SK-N-SH (cell line): ENCODE results near the gene ADD2. TPM values are rescaled to one million over a fixed set of nuclear protein-coding genes. Genes with fewer than 3 reads are reported as not detected.

Experiments used
- CTCF ChIA-PET: fragments of 300-600, 350-600 bp; formaldehyde crosslinking; extraction: SDS; loops from one replicate; lab custom pipeline; 2021; lab: Yijun Ruan, JAX
- POLR2A ChIA-PET: fragments of 350-600 bp; sonication (Branson Sonifier 250); formaldehyde crosslinking; extraction: SDS; loops from one replicate; lab custom pipeline; 2020; ENCODE audit warnings: antibody characterized with exemption, inconsistent platforms; lab: Yijun Ruan, JAX
- DNase-seq: peaks from one replicate; pipeline ENCODE4 v3.0.0; 2012
- H2AFZ ChIP-seq: fragments of 200-600 bp; sonication (generic); 2 replicates; pipeline ENCODE4 v1.8.1; 2016; ENCODE audit warnings: antibody characterized with exemption, mild to moderate bottlenecking, low read depth
- H3F3A ChIP-seq: fragments of 200-600 bp; sonication (generic); replicated peaks from 2 replicates; pipeline ENCODE3; 2016; ENCODE audit warnings: antibody characterized with exemption, mild to moderate bottlenecking; ENCODE audit not compliant: insufficient read depth
- H3K27ac ChIP-seq, 2 experiments: fragments of 200-500 bp in 1 of 2; fragments of 200-600 bp in 1 of 2; sonication (Bioruptor generic) in 1 of 2; sonication (generic), shearing (Covaris generic) in 1 of 2; 2 replicates each; pipeline versions ENCODE4 v1.5.1 to v1.6.1; 2014 to 2016; ENCODE audit warnings: low read depth in 2 of 2, inconsistent platforms in 1 of 2, low read length in 1 of 2, mild to moderate bottlenecking in 1 of 2, mixed read lengths in 1 of 2
- H3K27me3 ChIP-seq: fragments of 200-600 bp; sonication (generic), shearing (Covaris generic); 2 replicates; pipeline ENCODE4 v1.6.1; 2016; ENCODE audit warnings: mixed run types; ENCODE audit not compliant: insufficient read depth
- H3K36me3 ChIP-seq, 2 experiments: fragments of 200-500 bp in 1 of 2; fragments of 200-600 bp in 1 of 2; sonication (Bioruptor generic) in 1 of 2; sonication (generic) in 1 of 2; replicated peaks in 1 of 2; 2 replicates each; pipeline versions ENCODE3 to v1.5.1; 2014 to 2016; ENCODE audit warnings: low read length in 1 of 2, mild to moderate bottlenecking in 1 of 2; ENCODE audit not compliant: insufficient read depth in 2 of 2, control insufficient read depth in 1 of 2
- H3K4me1 ChIP-seq, 2 experiments: fragments of 200-500 bp in 1 of 2; fragments of 200-600 bp in 1 of 2; sonication (Bioruptor generic) in 1 of 2; sonication (generic), shearing (Covaris generic) in 1 of 2; 2 replicates each; pipeline versions ENCODE4 v1.5.1 to v1.6.1; 2014 to 2016; ENCODE audit warnings: low read depth in 1 of 2, low read length in 1 of 2, mixed run types in 1 of 2; ENCODE audit not compliant: insufficient read depth in 2 of 2, control insufficient read depth in 1 of 2
- H3K4me2 ChIP-seq: fragments of 200-600 bp; sonication (generic), shearing (Covaris generic); 2 replicates; pipeline ENCODE4 v1.6.1; 2017; ENCODE audit warnings: mixed run types
- H3K4me3 ChIP-seq, 2 experiments: fragments of 200-500 bp in 1 of 2; fragments of 200-600 bp in 1 of 2; sonication (Bioruptor generic) in 1 of 2; sonication (generic), shearing (Covaris generic) in 1 of 2; 2 replicates each; pipeline versions ENCODE4 v1.5.1 to v1.8.1; 2014 to 2016; ENCODE audit warnings: low read depth in 2 of 2, inconsistent platforms in 1 of 2, low read length in 1 of 2, mild to moderate bottlenecking in 1 of 2, mixed read lengths in 1 of 2, moderate library complexity in 1 of 2
- H3K79me2 ChIP-seq: fragments of 200-600 bp; sonication (generic); 2 replicates; pipeline ENCODE4 v1.8.1; 2017; ENCODE audit warnings: mild to moderate bottlenecking; ENCODE audit not compliant: insufficient read depth
- H3K9ac ChIP-seq: fragments of 200-600 bp; sonication (generic); 2 replicates; pipeline ENCODE4 v1.6.1; 2017; ENCODE audit warnings: mixed run types
- H3K9me2 ChIP-seq: fragments of 200-600 bp; sonication (generic); 2 replicates; pipeline ENCODE4 v1.6.1; 2017; ENCODE audit warnings: mixed run types
- H3K9me3 ChIP-seq: fragments of 200-600 bp; sonication (generic); 2 replicates; pipeline ENCODE4 v1.6.1; 2017; ENCODE audit warnings: mixed run types, mild to moderate bottlenecking, moderate library complexity
- H4K20me1 ChIP-seq: fragments of 200-600 bp; sonication (generic); 2 replicates; pipeline ENCODE4 v1.6.1; 2017; ENCODE audit warnings: mild to moderate bottlenecking, mixed run types; ENCODE audit not compliant: insufficient read depth
- EP300 ChIP-seq, 2 experiments: IDR thresholded peaks; 2 replicates each; pipeline versions ENCODE4 v1.4.0 to v1.6.1; 2012; ENCODE audit warnings: borderline replicate concordance in 1 of 2, low read depth in 1 of 2, low read length in 1 of 2
- IRF3 ChIP-seq: fragments of 150-350 bp; IDR thresholded peaks from 2 replicates; pipeline ENCODE4 v1.6.1; 2016; ENCODE audit warnings: mild to moderate bottlenecking, low read depth, low read length
- JUND ChIP-seq: IDR thresholded peaks from 2 replicates; pipeline ENCODE4 v1.4.0; 2012
- MEF2A ChIP-seq: IDR thresholded peaks from 2 replicates; pipeline ENCODE4 v1.4.0; 2012; ENCODE audit warnings: low read depth, borderline replicate concordance
- NFIC ChIP-seq: IDR thresholded peaks from 2 replicates; pipeline ENCODE4 v1.4.0; 2012; ENCODE audit warnings: borderline replicate concordance
- RCOR1 ChIP-seq: fragments of 150-350 bp; IDR thresholded peaks from 2 replicates; pipeline ENCODE4 v1.6.1; 2017; ENCODE audit warnings: antibody characterized with exemption, low read length
- SIN3A ChIP-seq: IDR thresholded peaks from 2 replicates; pipeline ENCODE4 v1.6.1; 2012; ENCODE audit warnings: low read depth, mild to moderate bottlenecking, low read length, moderate library complexity, borderline replicate concordance
- USF1 ChIP-seq: IDR thresholded peaks from 2 replicates; pipeline ENCODE4 v1.4.0; 2012; ENCODE audit warnings: low read depth, borderline replicate concordance
- WGBS: methylation state at CpG from one replicate; pipeline ENCODE4 v1.1.6; 2017; ENCODE audit warnings: low lambda C conversion rate; 5-methylcytosine and 5-hydroxymethylcytosine counted together
- polyA plus RNA-seq, 3 experiments: library from polyadenylated mRNA; depleted of rRNA; stranded (reverse); fragments of >200 nt; gene quantifications; 2 replicates each; pipeline ENCODE4 v1.2.3, GENCODE V29; 2012

ADD2 gene
- polyA plus RNA-seq, 1 of the 3 experiments (the other 2 are of a cell fraction): 0.30 TPM

- no peak for TF ChIP-seq USF1
- TF ChIP-seq, all 33 proteins: peak for 0
- WGBS: 52% methylated on average over 2 of the region's 2 CpGs
Measured at GRCh38 chr2:70658476-70658875, 109.5 kb downstream of the ADD2 start.

GRCh38 chr2:70657246-70657645, 110.8 kb downstream of the ADD2 start:
- TF ChIP-seq MEF2A (no peak), RCOR1 (no peak), EP300 (IDR thresholded peaks at IDR 0.05; ENCODE audit: borderline replicate concordance in 1 of 2, low read depth in 1 of 2, low read length in 1 of 2) (no peak), SIN3A (no peak), NFIC (no peak), JUND (no peak), IRF3 (no peak)
- H3K9ac ChIP-seq: no peak overlapping the region
- no peak overlapping the region for H2AFZ ChIP-seq
- WGBS: 68% methylated on average over 5 of the region's 5 CpGs
- H3K9me2 ChIP-seq: no peaks in the 10 kb centered on the region
- H3K9me3 ChIP-seq: no peaks in the 10 kb centered on the region
- no peaks in the 10 kb centered on the region for H3K79me2 ChIP-seq
- ChIA-PET POLR2A (no interaction called here), CTCF (interaction anchor here (1.0 to 6.0 kb wide), 12 partner anchors 10 to 353 kb away, joined by 3 to 51 read pairs (median 6); partner anchors contain the start of genes ADD2 and FIGLA)
- H4K20me1 ChIP-seq: no peaks in the 10 kb centered on the region
- no peak overlapping the region for H3K27ac ChIP-seq
- H3K27me3 ChIP-seq: peaks cover 17% of the 10 kb centered on the region; the same call in 1 of the 2 replicates
- no peak overlapping the region for H3K4me2 ChIP-seq
- DNase-seq: no peak
- no peaks in the 10 kb centered on the region for H3K4me1 ChIP-seq
- no peak overlapping the region for H3K4me3 ChIP-seq
- no peaks in the 10 kb centered on the region for H3F3A ChIP-seq
- H3K36me3 ChIP-seq: no peaks in the 10 kb centered on the region

More at GRCh38 chr2:70658476-70658875, 109.5 kb downstream of the ADD2 start:
- ChIA-PET CTCF (interaction anchor here (0.6 to 6.0 kb wide), 10 partner anchors 11 to 356 kb away, joined by 3 to 51 read pairs (median 4); partner anchors contain the start of genes ADD2, FAM136A and FIGLA), POLR2A (interaction anchor here (0.7 kb wide), 1 partner anchor 110 kb away, joined by 4 read pairs; the partner anchor contains the start of gene ADD2)
- no peak overlapping the region for H3K4me2 ChIP-seq
- no peaks in the 10 kb centered on the region for H3K79me2 ChIP-seq
- H3K4me3 ChIP-seq: no peak overlapping the region
- no peaks in the 10 kb centered on the region for H3K9me3 ChIP-seq
- DNase-seq: no peak
- no peak overlapping the region for H3K27ac ChIP-seq
- no peaks in the 10 kb centered on the region for H3K9me2 ChIP-seq
- H3K27me3 ChIP-seq: peaks cover 17% of the 10 kb centered on the region; the same call in 1 of the 2 replicates
- H3K36me3 ChIP-seq: no peaks in the 10 kb centered on the region
- no peaks in the 10 kb centered on the region for H3F3A ChIP-seq
- no peak overlapping the region for H3K9ac ChIP-seq
- no peaks in the 10 kb centered on the region for H4K20me1 ChIP-seq
- no peaks in the 10 kb centered on the region for H3K4me1 ChIP-seq
- H2AFZ ChIP-seq: no peak overlapping the region
